ENCODE measurements around the gene SSRP1.

DNA sequence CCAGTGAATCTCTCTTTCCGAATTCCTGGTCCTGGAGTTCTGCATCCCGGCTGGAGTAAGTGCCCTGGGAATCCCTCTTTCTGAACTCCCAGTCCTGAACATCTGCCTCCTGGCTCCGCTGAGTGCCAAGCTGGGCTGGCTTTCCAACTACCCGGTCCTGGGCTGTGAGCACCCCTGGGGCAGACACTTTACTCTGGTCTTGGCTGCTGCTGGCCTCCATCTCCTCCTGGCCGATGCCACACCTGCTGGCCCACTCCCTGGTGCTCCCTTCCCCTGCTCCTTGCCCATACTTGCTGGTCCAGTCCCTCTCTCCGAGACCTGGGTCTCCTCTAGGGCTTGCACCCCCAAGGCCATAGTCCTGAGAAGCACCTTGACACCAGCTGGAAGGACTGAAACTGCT lies 25.6 kb downstream of the SSRP1 start:
- no peak for TF ChIP-seq CEBPB (IDR thresholded peaks at IDR 0.05; ENCODE audit: low read depth, low read length)
- no peak for TF ChIP-seq POLR2A (IDR thresholded peaks at IDR 0.05; ENCODE audit: low read depth, low read length)
- TF ChIP-seq CTCF (conservative IDR thresholded peaks at IDR 0.05; ENCODE audit: low read depth, low read length) = no peak
- no peak for TF ChIP-seq RAD21 (IDR thresholded peaks at IDR 0.05; ENCODE audit: low read length)
- TF ChIP-seq RFX5 (IDR thresholded peaks at IDR 0.05; ENCODE audit: low read depth, low read length) = no peak
- no peak for TF ChIP-seq ELK1 (IDR thresholded peaks at IDR 0.05; ENCODE audit: borderline replicate concordance, low read depth, low read length)
- no peak for TF ChIP-seq CHD1 (IDR thresholded peaks at IDR 0.05; ENCODE audit: low read depth, low read length)
- TF ChIP-seq SMC3 (IDR thresholded peaks at IDR 0.05; ENCODE audit: low read depth, low read length) = no peak
- no peak for TF ChIP-seq USF2 (IDR thresholded peaks at IDR 0.05; ENCODE audit: low read depth, low read length)
